Keratinocyte (primary cell): Measurements from ENCODE around the gene FOXE1.

ENCODE experiments used
- EZH2 ChIP-seq: IDR thresholded peaks from one replicate; pipeline ENCODE4 v1.6.1; 2012; ENCODE audit warnings: inconsistent platforms, mild to moderate bottlenecking, low read length, moderate library complexity
- TF ChIP-seq, protein P1 (sequence below), 3 experiments: IDR thresholded peaks in 1 of 3; conservative IDR thresholded peaks in 1 of 3; optimal IDR thresholded peaks in 1 of 3; 2 replicates in 2 of 3; 3 replicates in 1 of 3; pipeline versions ENCODE3 to v1.5.1; 2011; ENCODE audit warnings: low read length in 3 of 3, mild to moderate bottlenecking in 3 of 3, moderate library complexity in 2 of 3, control low read depth in 1 of 3, inconsistent platforms in 1 of 3; ENCODE audit not compliant: insufficient read depth in 2 of 3; ENCODE audit errors: extremely low read depth in 1 of 3

DNA sequence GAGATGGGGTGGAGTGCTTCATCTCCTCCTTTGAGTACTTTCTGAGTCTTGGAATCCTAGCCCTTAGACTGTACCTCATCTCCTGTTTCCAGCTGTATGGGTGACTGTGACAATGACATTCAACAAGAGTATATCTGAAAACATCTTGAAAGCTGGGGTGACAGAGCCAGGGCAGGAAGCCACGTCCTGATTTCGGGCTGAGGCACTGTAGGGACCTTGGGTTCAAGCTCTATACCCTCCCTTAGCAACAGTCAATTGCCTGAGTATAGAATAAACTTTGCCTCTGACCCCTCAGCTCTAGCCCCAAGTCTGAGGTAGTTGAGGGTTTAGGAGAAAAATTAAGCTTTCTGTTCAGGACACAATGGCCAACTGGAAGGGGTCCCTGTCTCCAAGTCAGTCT is 6.3 kb downstream of the FOXE1 start:
- TF ChIP-seq, protein P1, sequence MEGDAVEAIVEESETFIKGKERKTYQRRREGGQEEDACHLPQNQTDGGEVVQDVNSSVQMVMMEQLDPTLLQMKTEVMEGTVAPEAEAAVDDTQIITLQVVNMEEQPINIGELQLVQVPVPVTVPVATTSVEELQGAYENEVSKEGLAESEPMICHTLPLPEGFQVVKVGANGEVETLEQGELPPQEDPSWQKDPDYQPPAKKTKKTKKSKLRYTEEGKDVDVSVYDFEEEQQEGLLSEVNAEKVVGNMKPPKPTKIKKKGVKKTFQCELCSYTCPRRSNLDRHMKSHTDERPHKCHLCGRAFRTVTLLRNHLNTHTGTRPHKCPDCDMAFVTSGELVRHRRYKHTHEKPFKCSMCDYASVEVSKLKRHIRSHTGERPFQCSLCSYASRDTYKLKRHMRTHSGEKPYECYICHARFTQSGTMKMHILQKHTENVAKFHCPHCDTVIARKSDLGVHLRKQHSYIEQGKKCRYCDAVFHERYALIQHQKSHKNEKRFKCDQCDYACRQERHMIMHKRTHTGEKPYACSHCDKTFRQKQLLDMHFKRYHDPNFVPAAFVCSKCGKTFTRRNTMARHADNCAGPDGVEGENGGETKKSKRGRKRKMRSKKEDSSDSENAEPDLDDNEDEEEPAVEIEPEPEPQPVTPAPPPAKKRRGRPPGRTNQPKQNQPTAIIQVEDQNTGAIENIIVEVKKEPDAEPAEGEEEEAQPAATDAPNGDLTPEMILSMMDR (optimal IDR thresholded peaks at IDR 0.05 in 1 of 3, IDR thresholded peaks at IDR 0.05 in 1 of 3, conservative IDR thresholded peaks at IDR 0.05 in 1 of 3; ENCODE audit: extremely low read depth in 1 of 3, insufficient read depth in 2 of 3, low read length in 3 of 3): no peak
- TF ChIP-seq EZH2: no peak
